Body of pancreas (tissue), 4 donors: ENCODE results near the gene LYST. TPM values are rescaled to one million over a fixed set of nuclear protein-coding genes. Genes with fewer than 3 reads are reported as not detected.

Experiments used
- ATAC-seq: fragments of 150-250 bp; one replicate; pipeline ENCODE4 v1.9.1; 2016
- DNase-seq, 4 donors: peaks; one replicate each; pipeline ENCODE4 v3.0.0-alpha.2; 2019
- H3K27ac ChIP-seq, 4 donors: fragments of 200-600 bp; sonication (generic); 1 replicate in 3 of 4; 2 replicates in 1 of 4; pipeline versions ENCODE4 v1.5.1 to v1.6.1; 2016 to 2019; ENCODE audit warnings: mild to moderate bottlenecking in 1 of 4, mixed read lengths in 1 of 4, moderate library complexity in 1 of 4
- H3K27me3 ChIP-seq, 2 donors: fragments of 200-600 bp; sonication (generic); one replicate each; pipeline ENCODE4 v1.6.0; 2016; ENCODE audit warnings: mild to moderate bottlenecking in 1 of 2
- H3K36me3 ChIP-seq, 2 donors: fragments of 200-600 bp; sonication (generic); replicated peaks in 1 of 2; 2 replicates each; pipeline ENCODE4 v1.5.1; 2016; ENCODE audit warnings: low read depth in 2 of 2; ENCODE audit not compliant: insufficient read depth in 1 of 2
- H3K4me1 ChIP-seq: fragments of 200-600 bp; sonication (generic); one replicate; pipeline ENCODE4 v1.6.0; 2016
- H3K4me3 ChIP-seq, 2 donors: fragments of 200-600 bp; sonication (generic); 1 replicate in 1 of 2; 2 replicates in 1 of 2; pipeline ENCODE4 v1.5.1; 2016 to 2019
- H3K9me3 ChIP-seq, 3 donors: fragments of 200-600 bp; sonication (generic); 1 replicate in 2 of 3; 2 replicates in 1 of 3; pipeline ENCODE4 v1.5.1; 2016
- CTCF ChIP-seq, 7 experiments: fragments of 450-650 bp in 4 of 7; fragments of 200-600 bp in 3 of 7; sonication (generic) in 3 of 7; IDR thresholded peaks; one replicate each; pipeline ENCODE4 v1.5.1; 2016 to 2019; ENCODE audit warnings: antibody characterized with exemption in 7 of 7
- POLR2A ChIP-seq, 3 donors: fragments of 450-650 bp; IDR thresholded peaks; one replicate each; pipeline ENCODE4 v1.6.1; 2016; ENCODE audit warnings: antibody characterized with exemption in 3 of 3, mild to moderate bottlenecking in 2 of 3
- WGBS, 2 donors: methylation state at CpG; one replicate each; pipeline ENCODE4 v1.1.5; 2017; 5-methylcytosine and 5-hydroxymethylcytosine counted together
- intact Hi-C: fragments of 100-400 bp; cut with DNase I; formaldehyde crosslinking; loops from one replicate; pipeline ENCODE4 v1.15.1; 2023
- total RNA-seq, 2 donors: library from RNA; depleted of rRNA; stranded (reverse); fragments of >200 nt; gene quantifications; one replicate each; pipeline ENCODE4 v1.1.0, GENCODE V29; 2016

Gene LYST
- total RNA-seq, 2 donors from 2014 or later: 16.5 to 21.0 TPM

- H3K36me3 ChIP-seq: peaks cover 0 to 3% of the 10 kb centered on the region in 2 donors
- TF ChIP-seq POLR2A (IDR thresholded peaks at IDR 0.05): no peak
- no peak for TF ChIP-seq CTCF (IDR thresholded peaks at IDR 0.05)
- H3K9me3 ChIP-seq: no peaks in the 10 kb centered on the region
- H3K4me3 ChIP-seq: no peak overlapping the region
- no peak for ATAC-seq
- no peaks in the 10 kb centered on the region for H3K27me3 ChIP-seq
- 44 to 57% methylated on average over 2 of the region's 2 CpGs for WGBS, 2 donors
- intact Hi-C loops: no loop called here
- DNase-seq: no peak
- no peak overlapping the region for H3K27ac ChIP-seq
- peaks cover 5% of the 10 kb centered on the region for H3K4me1 ChIP-seq
These were observed 118.0 kb downstream of the LYST start for GRCh38 chr1:235748747-235749146.

DNA sequence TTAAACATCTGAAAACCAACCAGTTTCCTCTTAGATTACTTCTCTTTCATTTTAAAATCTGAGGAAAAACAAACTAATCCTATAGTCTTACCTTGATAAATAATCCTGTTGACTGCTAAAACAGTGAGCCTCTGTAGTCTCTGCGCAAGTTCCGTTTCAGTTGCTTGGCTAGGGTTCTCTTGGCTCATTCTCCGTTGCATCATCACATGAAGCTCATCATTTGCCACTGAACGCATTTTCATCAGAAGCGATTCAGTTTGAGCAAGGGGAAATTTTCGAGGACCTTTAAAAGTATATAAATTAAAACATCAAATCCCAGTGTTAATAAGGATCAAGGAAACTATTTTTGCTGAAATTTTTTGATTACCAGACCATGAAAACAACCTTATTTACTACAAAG lies 120.5 kb downstream of the LYST start:
- no peaks in the 10 kb centered on the region for H3K27me3 ChIP-seq
- DNase-seq (no peak), ATAC-seq (no peak)
- H3K4me3 ChIP-seq: no peak overlapping the region
- H3K27ac ChIP-seq: no peak overlapping the region
- intact Hi-C loops: no loop called here
- TF ChIP-seq CTCF (IDR thresholded peaks at IDR 0.05) (no peak), POLR2A (IDR thresholded peaks at IDR 0.05) (no peak)
- no peaks in the 10 kb centered on the region for H3K9me3 ChIP-seq
- H3K36me3 ChIP-seq: peaks cover 0 to 4% of the 10 kb centered on the region in 2 donors
- WGBS, 2 donors: 82 to 96% methylated on average over 6 of the region's 6 CpGs
- peaks cover 5% of the 10 kb centered on the region for H3K4me1 ChIP-seq

- no peak for DNase-seq
- H3K4me3 ChIP-seq: no peak overlapping the region
- no peak for TF ChIP-seq POLR2A (IDR thresholded peaks at IDR 0.05)
- no peak for TF ChIP-seq CTCF (IDR thresholded peaks at IDR 0.05)
- H3K9me3 ChIP-seq: no peaks in the 10 kb centered on the region
- H3K4me1 ChIP-seq: peaks cover 5% of the 10 kb centered on the region
- no peak overlapping the region for H3K27ac ChIP-seq
- intact Hi-C loops: no loop called here
- H3K27me3 ChIP-seq: no peaks in the 10 kb centered on the region
- H3K36me3 ChIP-seq: peaks cover 0 to 4% of the 10 kb centered on the region in 2 donors
- WGBS, 2 donors: 89 to 93% methylated on average over 4 of the region's 4 CpGs
- no peak for ATAC-seq
These were observed 121.1 kb downstream of the LYST start for GRCh38 chr1:235745503-235746136.

DNA sequence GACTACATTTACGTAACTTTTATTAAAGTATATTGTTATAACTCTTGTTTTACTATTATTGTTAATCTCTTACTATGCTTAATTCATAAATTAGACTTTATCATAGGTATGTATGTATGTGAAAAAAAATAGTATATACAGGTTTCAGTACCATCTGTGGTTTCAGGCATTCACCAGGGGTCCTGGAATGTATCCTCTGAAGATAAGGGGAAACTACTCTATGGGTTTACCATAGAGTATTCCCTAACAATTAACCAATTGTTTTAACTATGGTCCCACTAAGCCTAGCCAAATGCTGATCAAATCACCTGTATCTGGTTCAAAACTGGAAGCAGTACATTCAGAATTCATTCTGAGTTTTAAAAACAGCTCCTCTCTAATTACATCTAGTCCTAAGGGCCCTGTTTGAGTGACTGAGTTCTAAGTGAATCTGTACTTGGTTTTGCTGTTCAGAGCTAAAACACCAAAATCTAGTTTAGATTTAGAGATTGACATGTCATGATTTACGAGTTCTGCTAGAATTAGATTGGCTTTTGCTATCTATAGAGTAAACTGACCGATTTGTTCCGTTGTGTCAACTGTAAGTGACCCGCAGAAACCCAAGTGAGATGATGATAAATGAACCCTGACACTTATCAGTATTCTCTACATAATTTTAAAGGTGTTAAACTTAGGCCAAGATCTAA lies 123.6 kb downstream of the LYST start:
- Histone ChIP-seq H3K4me3 (no peak overlapping the region), H3K4me1 (no peaks in the 10 kb centered on the region), H3K9me3 (no peaks in the 10 kb centered on the region), H3K27me3 (no peaks in the 10 kb centered on the region), H3K27ac (no peak overlapping the region), H3K36me3 (peaks cover 0 to 4% of the 10 kb centered on the region in 2 donors)
- intact Hi-C loops: no loop called here
- ATAC-seq: no peak
- no peak for DNase-seq
- 79 to 80% methylated on average over 5 of the region's 5 CpGs for WGBS, 2 donors
- TF ChIP-seq CTCF (IDR thresholded peaks at IDR 0.05): no peak
- no peak for TF ChIP-seq POLR2A (IDR thresholded peaks at IDR 0.05)
